B cell (primary cell): ENCODE data around the gene PHACTR1. TPM values are rescaled to one million over a fixed set of nuclear protein-coding genes. Genes with fewer than 3 reads are reported as not detected.

Experiments used
- ATAC-seq: fragments of 200-7000 bp; cut with Tn5 transposase; one replicate; pipeline ENCODE4 v1.10.0; 2021; ENCODE audit warnings: low read depth, mild to moderate bottlenecking, moderate number of reproducible peaks, moderate library complexity
- CTCF ChIA-PET: fragments of 350-600 bp; sonication (Branson Sonifier 250); formaldehyde crosslinking; loops from one replicate; lab custom pipeline; 2021; ENCODE audit warnings: antibody characterized with exemption, inconsistent platforms; lab: Charles Lee
- POLR2A ChIA-PET: fragments of 350-600 bp; sonication (Branson Sonifier 250); formaldehyde crosslinking; loops from one replicate; lab custom pipeline; 2021; ENCODE audit warnings: antibody characterized with exemption; lab: Charles Lee
- DNase-seq: peaks from one replicate; pipeline ENCODE4 v3.0.0; 2013
- H2AFZ ChIP-seq: 2 replicates; pipeline ENCODE4 v1.6.1; 2012; ENCODE audit warnings: mild to moderate bottlenecking, low read depth, low read length; ENCODE audit not compliant: insufficient read depth, poor library complexity, severe bottlenecking
- H3K27ac ChIP-seq, 2 donors: 1 replicate in 1 of 2; 2 replicates in 1 of 2; pipeline ENCODE4 v1.5.1; 2012 to 2013; ENCODE audit warnings: low read length in 2 of 2, mild to moderate bottlenecking in 2 of 2, moderate library complexity in 1 of 2
- H3K27me3 ChIP-seq, 4 experiments: fragments of 200-600 bp in 1 of 4; sonication (generic) in 1 of 4; replicated peaks in 1 of 4; 1 replicate in 2 of 4; 2 replicates in 2 of 4; pipeline versions ENCODE4 v1.6.1 to v1.7.0; 2013 to 2016; ENCODE audit warnings: low read length in 3 of 4, mild to moderate bottlenecking in 2 of 4, mixed read lengths in 1 of 4, moderate library complexity in 1 of 4; ENCODE audit not compliant: insufficient read depth in 4 of 4, control insufficient read depth in 3 of 4; ENCODE audit errors: control extremely low read depth in 1 of 4
- H3K36me3 ChIP-seq, 2 experiments: replicated peaks in 1 of 2; 1 replicate in 1 of 2; 2 replicates in 1 of 2; pipeline versions ENCODE4 v1.6.1 to v1.7.1; 2013; ENCODE audit warnings: low read length in 1 of 2; ENCODE audit not compliant: insufficient read depth in 2 of 2, control insufficient read depth in 1 of 2; ENCODE audit errors: control extremely low read depth in 1 of 2, extremely low read depth in 1 of 2
- H3K4me1 ChIP-seq, 2 donors: fragments of 200-600 bp in 1 of 2; sonication (generic) in 1 of 2; 1 replicate in 1 of 2; 2 replicates in 1 of 2; pipeline versions ENCODE4 v1.5.1 to v1.6.1; 2013 to 2017; ENCODE audit warnings: low read length in 2 of 2; ENCODE audit not compliant: control insufficient read depth in 2 of 2, insufficient read depth in 2 of 2
- H3K4me2 ChIP-seq: replicated peaks from 2 replicates; pipeline ENCODE3; 2012; ENCODE audit warnings: mild to moderate bottlenecking, low read depth, low read length; ENCODE audit not compliant: poor library complexity, severe bottlenecking
- H3K4me3 ChIP-seq, 5 experiments: fragments of 200-600 bp in 1 of 5; sonication (generic) in 1 of 5; 1 replicate in 3 of 5; 2 replicates in 2 of 5; pipeline versions ENCODE4 v1.5.1 to v1.7.0; 2011 to 2016; ENCODE audit warnings: low read length in 4 of 5, mild to moderate bottlenecking in 4 of 5, low read depth in 2 of 5, control low read depth in 1 of 5, moderate library complexity in 1 of 5; ENCODE audit not compliant: insufficient read depth in 1 of 5; ENCODE audit errors: control extremely low read depth in 1 of 5, extremely low read depth in 1 of 5
- H3K79me2 ChIP-seq: fragments of 200-600 bp; sonication (generic); one replicate; pipeline ENCODE4 v1.6.0; 2016; ENCODE audit warnings: low read length; ENCODE audit not compliant: control insufficient read depth, insufficient read depth
- H3K9ac ChIP-seq: fragments of 200-600 bp; sonication (generic); 2 replicates; pipeline ENCODE4 v1.6.1; 2017; ENCODE audit warnings: mild to moderate bottlenecking, low read length, moderate library complexity
- H3K9me3 ChIP-seq, 3 donors: one replicate each; pipeline versions ENCODE4 v1.6.1 to v1.7.1; 2013; ENCODE audit warnings: low read length in 2 of 3; ENCODE audit not compliant: control insufficient read depth in 2 of 3, insufficient read depth in 1 of 3; ENCODE audit errors: control extremely low read depth in 1 of 3
- H4K20me1 ChIP-seq: 2 replicates; pipeline ENCODE4 v1.6.0; 2012; ENCODE audit warnings: mild to moderate bottlenecking, low read length; ENCODE audit not compliant: insufficient read depth, control insufficient read depth, poor library complexity, severe bottlenecking
- H3K27ac Mint-ChIP-seq: one replicate; pipeline ENCODE4 v1.8.0; 2021; ENCODE audit warnings: mixed read lengths
- H3K27me3 Mint-ChIP-seq: one replicate; pipeline ENCODE4 v1.8.0; 2021; ENCODE audit warnings: mixed read lengths
- H3K4me1 Mint-ChIP-seq: one replicate; pipeline ENCODE4 v1.8.0; 2021; ENCODE audit warnings: mixed read lengths
- H3K4me3 Mint-ChIP-seq: one replicate; pipeline ENCODE4 v1.8.0; 2021; ENCODE audit warnings: mixed read lengths
- H3K9me3 Mint-ChIP-seq: one replicate; pipeline ENCODE4 v1.8.0; 2022; ENCODE audit warnings: mixed read lengths; ENCODE audit not compliant: insufficient read depth
- CTCF ChIP-seq: fragments of 200-600 bp; IDR thresholded peaks from one replicate; pipeline ENCODE4 v1.8.0; 2022; ENCODE audit warnings: antibody characterized with exemption, mild to moderate bottlenecking
- EZH2 ChIP-seq: IDR thresholded peaks from 2 replicates; pipeline ENCODE4 v1.6.1; 2012; ENCODE audit warnings: borderline replicate concordance, low read depth, mild to moderate bottlenecking, moderate library complexity, low read length; ENCODE audit not compliant: insufficient read depth, poor library complexity, severe bottlenecking
- WGBS: methylation state at CpG from one replicate; pipeline ENCODE4 v1.1.5; 2013; ENCODE audit warnings: missing lambda C conversion rate; ENCODE audit not compliant: insufficient coverage; 5-methylcytosine and 5-hydroxymethylcytosine counted together
- intact Hi-C: fragments of 100-400 bp; cut with micrococcal nuclease; formaldehyde crosslinking; loops from one replicate; pipeline ENCODE4 v1.10.0; 2022
- polyA plus RNA-seq: library from polyadenylated mRNA; depleted of rRNA; stranded (reverse); fragments of >200 nt; gene quantifications from 2 replicates; pipeline ENCODE4 v1.2.3, GENCODE V29; 2012
- total RNA-seq, 2 donors: library from RNA; stranded (reverse); fragments of 120-200 nt in 1 of 2; gene quantifications; 1 replicate in 1 of 2; 2 replicates in 1 of 2; pipeline versions ENCODE4 v1.2.3 to v1.2.4, GENCODE V29; 2013 to 2022

The PHACTR1 gene
- total and polyA plus RNA-seq, 2 donors (not counting 1 experiment from before 2014, with no cell fraction given) = 30.2 to 129 TPM

GRCh38 chr6:12963567-12963966 lies 247.0 kb downstream of the PHACTR1 start:
- no peaks in the 10 kb centered on the region for H4K20me1 ChIP-seq
- H3K9ac ChIP-seq = no peak overlapping the region
- H3K27me3 ChIP-seq = peaks cover 0 to 3% (median under 1%) of the 10 kb centered on the region in 4 experiments
- H3K4me3 ChIP-seq = no peak overlapping the region
- ChIA-PET CTCF (interaction anchor here (0.7 kb wide), 1 partner anchor 1311 kb away, joined by 3 read pairs; no protein-coding TSS in a partner anchor), POLR2A (no interaction called here)
- intact Hi-C loops = no loop called here
- Mint-ChIP-seq H3K27me3 (peaks cover 33% of the 10 kb centered on the region), H3K9me3 (no peaks in the 10 kb centered on the region), H3K4me3 (no peak overlapping the region), H3K27ac (no peak overlapping the region), H3K4me1 (peaks cover 11% of the 10 kb centered on the region)
- no peak for ATAC-seq
- no peaks in the 10 kb centered on the region for H3K79me2 ChIP-seq
- peaks cover 7 to 8% of the 10 kb centered on the region in 2 donors for H3K4me1 ChIP-seq
- no peak overlapping the region for H2AFZ ChIP-seq
- TF ChIP-seq CTCF (no peak), EZH2 (no peak)
- H3K27ac ChIP-seq = no peak overlapping the region
- H3K36me3 ChIP-seq = no peaks in the 10 kb centered on the region
- no peak for DNase-seq
- no peak overlapping the region for H3K4me2 ChIP-seq
- WGBS = 23% methylated on average over 3 of the region's 4 CpGs
- no peaks in the 10 kb centered on the region for H3K9me3 ChIP-seq

GRCh38 chr6:12967686-12968085 lies 251.1 kb downstream of the PHACTR1 start:
- Histone ChIP-seq H3K4me2 (no peak overlapping the region), H3K36me3 (no peaks in the 10 kb centered on the region), H3K9ac (no peak overlapping the region), H3K4me1 (peaks cover 7 to 8% of the 10 kb centered on the region in 2 donors), H4K20me1 (no peaks in the 10 kb centered on the region), H3K27me3 (peaks cover 0 to 3% (median 0%) of the 10 kb centered on the region in 4 experiments), H3K9me3 (no peaks in the 10 kb centered on the region), H2AFZ (no peak overlapping the region), H3K4me3 (no peak overlapping the region), H3K79me2 (no peaks in the 10 kb centered on the region), H3K27ac (no peak overlapping the region)
- DNase-seq (no peak), ATAC-seq (no peak)
- peaks cover 39% of the 10 kb centered on the region for H3K27me3 Mint-ChIP-seq
- H3K27ac Mint-ChIP-seq = no peak overlapping the region
- POLR2A ChIA-PET = no interaction called here
- no peaks in the 10 kb centered on the region for H3K9me3 Mint-ChIP-seq
- intact Hi-C loops = no loop called here
- peaks cover 9% of the 10 kb centered on the region for H3K4me1 Mint-ChIP-seq
- no peak overlapping the region for H3K4me3 Mint-ChIP-seq
- CTCF ChIA-PET = no interaction called here
- no peak for TF ChIP-seq CTCF
- no peak for TF ChIP-seq EZH2
- 47% methylated on average over 6 of the region's 7 CpGs for WGBS
